Mesenchymal stem cell (in vitro differentiated cells and primary cell): ENCODE measurements around the gene ALDH5A1.

Experiments used
- DNase-seq: peaks from one replicate; pipeline ENCODE4 v3.0.0-alpha.2; 2013
- H2AFZ ChIP-seq: one replicate; pipeline ENCODE4 v1.6.1; 2013; ENCODE audit warnings: low read depth, mild to moderate bottlenecking, control low read depth, inconsistent platforms, low read length, moderate library complexity
- H2AK5ac ChIP-seq: 2 replicates; pipeline ENCODE4 v1.6.1; 2013; ENCODE audit warnings: low read length, moderate library complexity, mild to moderate bottlenecking, inconsistent platforms; ENCODE audit not compliant: severe bottlenecking
- H2BK120ac ChIP-seq: one replicate; pipeline ENCODE4 v1.6.1; 2013; ENCODE audit warnings: low read depth, mild to moderate bottlenecking, inconsistent platforms, low read length, moderate library complexity
- H2BK12ac ChIP-seq, 2 experiments: one replicate each; pipeline ENCODE4 v1.6.1; 2013; ENCODE audit warnings: inconsistent platforms in 2 of 2, low read length in 2 of 2, mild to moderate bottlenecking in 2 of 2, moderate library complexity in 2 of 2, control low read depth in 1 of 2
- H2BK15ac ChIP-seq: one replicate; pipeline ENCODE4 v1.6.1; 2013; ENCODE audit warnings: mild to moderate bottlenecking, low read depth, inconsistent platforms; ENCODE audit not compliant: poor library complexity, severe bottlenecking
- H2BK5ac ChIP-seq: 2 replicates; pipeline ENCODE4 v1.6.1; 2013; ENCODE audit warnings: low read depth, mild to moderate bottlenecking, low read length, control low read depth, inconsistent platforms; ENCODE audit not compliant: poor library complexity, severe bottlenecking
- H3K14ac ChIP-seq, 2 experiments: one replicate each; pipeline ENCODE4 v1.6.1; 2013; ENCODE audit warnings: inconsistent platforms in 2 of 2, low read length in 2 of 2, control low read depth in 1 of 2, mild to moderate bottlenecking in 1 of 2, moderate library complexity in 1 of 2
- H3K18ac ChIP-seq, 2 experiments: one replicate each; pipeline ENCODE4 v1.6.1; 2013; ENCODE audit warnings: inconsistent platforms in 2 of 2, low read length in 2 of 2, control low read depth in 1 of 2, low read depth in 1 of 2, mild to moderate bottlenecking in 1 of 2
- H3K23ac ChIP-seq, 2 experiments: one replicate each; pipeline ENCODE4 v1.6.1; 2013; ENCODE audit warnings: inconsistent platforms in 2 of 2, low read length in 2 of 2, mild to moderate bottlenecking in 2 of 2, moderate library complexity in 2 of 2, control low read depth in 1 of 2
- H3K27ac ChIP-seq: 2 replicates; pipeline ENCODE4 v1.5.1; 2013; ENCODE audit warnings: mild to moderate bottlenecking, moderate library complexity, low read length, control low read depth, inconsistent platforms; ENCODE audit not compliant: poor library complexity, severe bottlenecking
- H3K27me3 ChIP-seq, 2 experiments: 2 replicates each; pipeline versions ENCODE4 v1.6.1 to v1.7.0; 2013; ENCODE audit warnings: low read length in 2 of 2, mild to moderate bottlenecking in 2 of 2, moderate library complexity in 2 of 2, control low read depth in 1 of 2, inconsistent platforms in 1 of 2; ENCODE audit not compliant: control insufficient read depth in 1 of 2, insufficient read depth in 1 of 2
- H3K36me3 ChIP-seq, 2 experiments: 2 replicates each; pipeline versions ENCODE4 v1.6.1 to v1.7.0; 2013; ENCODE audit warnings: low read length in 2 of 2, control low read depth in 1 of 2, inconsistent platforms in 1 of 2, low read depth in 1 of 2, mild to moderate bottlenecking in 1 of 2; ENCODE audit not compliant: insufficient read depth in 2 of 2, control insufficient read depth in 1 of 2
- H3K4ac ChIP-seq, 2 experiments: one replicate each; pipeline ENCODE4 v1.6.1; 2013; ENCODE audit warnings: inconsistent platforms in 2 of 2, low read length in 2 of 2, mild to moderate bottlenecking in 2 of 2, moderate library complexity in 2 of 2, control low read depth in 1 of 2, low read depth in 1 of 2
- H3K4me1 ChIP-seq: 2 replicates; pipeline ENCODE4 v1.6.1; 2013; ENCODE audit warnings: low read depth, low read length, control low read depth; ENCODE audit not compliant: control insufficient read depth, insufficient read depth
- H3K4me2 ChIP-seq: 2 replicates; pipeline ENCODE4 v1.6.1; 2013; ENCODE audit warnings: low read length, mild to moderate bottlenecking, inconsistent platforms; ENCODE audit not compliant: poor library complexity, severe bottlenecking
- H3K4me3 ChIP-seq, 2 experiments: 2 replicates each; pipeline versions ENCODE4 v1.5.1 to v1.7.0; 2013; ENCODE audit warnings: low read length in 2 of 2, mild to moderate bottlenecking in 2 of 2, control low read depth in 1 of 2, low read depth in 1 of 2; ENCODE audit not compliant: insufficient read depth in 1 of 2
- H3K79me1 ChIP-seq: replicated peaks from 2 replicates; pipeline ENCODE4 v1.6.1; 2013; ENCODE audit warnings: mild to moderate bottlenecking, control low read depth, low read length, inconsistent platforms; ENCODE audit not compliant: poor library complexity, severe bottlenecking
- H3K9ac ChIP-seq: 2 replicates; pipeline ENCODE4 v1.7.0; 2013; ENCODE audit warnings: mild to moderate bottlenecking, low read length, moderate library complexity
- H3K9me3 ChIP-seq: 2 replicates; pipeline ENCODE4 v1.7.0; 2013; ENCODE audit warnings: mild to moderate bottlenecking, low read length; ENCODE audit not compliant: control insufficient read depth
- H4K8ac ChIP-seq: one replicate; pipeline ENCODE4 v1.6.1; 2013; ENCODE audit warnings: inconsistent platforms, mild to moderate bottlenecking, low read length, moderate library complexity
- H4K91ac ChIP-seq: one replicate; pipeline ENCODE4 v1.6.1; 2013; ENCODE audit warnings: mild to moderate bottlenecking, low read length, inconsistent platforms
- whole genome bisulfite sequencing: methylation state at CpG from one replicate; pipeline ENCODE4 v1.1.7; 2013; ENCODE audit warnings: mixed read lengths; 5-methylcytosine and 5-hydroxymethylcytosine counted together

ALDH5A1 gene

DNA sequence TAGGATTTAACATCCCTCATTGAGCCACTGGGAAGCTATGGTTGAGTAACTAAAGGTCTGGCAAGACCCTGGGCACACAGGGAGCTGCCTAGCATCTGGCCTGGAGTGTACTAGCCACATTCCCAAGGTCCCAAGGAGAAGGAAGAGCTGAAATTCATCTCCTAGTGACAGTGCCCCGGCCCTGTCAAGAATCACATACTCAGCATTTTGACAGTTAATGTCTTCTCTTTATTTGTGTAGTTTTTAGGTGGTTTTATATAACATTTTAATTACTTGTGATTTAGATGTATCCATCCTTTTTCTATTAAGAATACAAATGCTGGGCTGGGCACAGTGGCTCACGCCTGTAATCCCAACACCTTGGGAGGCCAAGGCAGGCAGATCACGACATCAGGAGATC is 40.4 kb downstream of the ALDH5A1 start:
- no peaks in the 10 kb centered on the region for H3K79me1 ChIP-seq
- H2BK5ac ChIP-seq: no peak overlapping the region
- DNase-seq: no peak
- H4K91ac ChIP-seq: no peak overlapping the region
- no peaks in the 10 kb centered on the region for H3K4me1 ChIP-seq
- no peaks in the 10 kb centered on the region for H3K9me3 ChIP-seq
- no peak overlapping the region for H3K4me2 ChIP-seq
- H2BK120ac ChIP-seq: no peak overlapping the region
- 91% methylated on average over 2 of the region's 3 CpGs for WGBS
- no peak overlapping the region for H2BK12ac ChIP-seq
- H3K4me3 ChIP-seq: no peak overlapping the region
- H3K14ac ChIP-seq: no peak overlapping the region
- peaks cover 0 to 12% of the 10 kb centered on the region in 2 experiments for H3K36me3 ChIP-seq
- no peak overlapping the region for H3K23ac ChIP-seq
- H3K18ac ChIP-seq: no peak overlapping the region
- H2AFZ ChIP-seq: no peak overlapping the region
- H3K27me3 ChIP-seq: peaks cover 0 to 3% of the 10 kb centered on the region in 2 experiments
- no peak overlapping the region for H3K4ac ChIP-seq
- no peak overlapping the region for H2BK15ac ChIP-seq
- no peak overlapping the region for H3K27ac ChIP-seq
- H4K8ac ChIP-seq: no peak overlapping the region
- H2AK5ac ChIP-seq: no peak overlapping the region
- no peak overlapping the region for H3K9ac ChIP-seq

DNA sequence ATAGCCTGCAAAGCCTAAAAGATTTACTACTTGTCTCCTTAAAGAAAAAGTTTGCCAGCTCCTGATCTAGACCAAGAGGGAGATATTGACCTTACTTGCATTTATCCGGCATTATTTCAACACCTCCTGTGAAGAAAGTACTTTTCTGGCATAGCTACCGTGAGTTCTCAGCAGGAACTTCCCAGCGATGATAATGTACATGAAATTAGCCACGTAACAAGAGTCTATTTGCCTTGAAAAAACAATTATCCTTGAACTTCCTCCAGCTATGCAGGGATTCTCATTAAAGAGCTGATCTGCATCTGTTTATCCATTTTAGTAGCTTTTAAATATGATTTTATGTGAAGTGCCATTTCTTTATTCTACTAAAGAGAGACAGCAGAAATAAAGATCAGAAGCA is 41.7 kb downstream of the ALDH5A1 start:
- Histone ChIP-seq H3K14ac (no peak overlapping the region), H3K36me3 (peaks cover 0 to 12% of the 10 kb centered on the region in 2 experiments), H3K4ac (no peak overlapping the region), H3K9me3 (no peaks in the 10 kb centered on the region), H2BK5ac (no peak overlapping the region), H4K91ac (no peak overlapping the region), H3K9ac (no peak overlapping the region), H3K4me2 (no peak overlapping the region), H2AFZ (no peak overlapping the region), H3K23ac (no peak overlapping the region), H3K79me1 (no peaks in the 10 kb centered on the region), H3K4me3 (no peak overlapping the region), H2BK12ac (no peak overlapping the region), H3K4me1 (no peaks in the 10 kb centered on the region), H3K27ac (no peak overlapping the region), H4K8ac (no peak overlapping the region), H2BK15ac (no peak overlapping the region), H2BK120ac (no peak overlapping the region), H2AK5ac (no peak overlapping the region), H3K18ac (no peak overlapping the region), H3K27me3 (no peaks in the 10 kb centered on the region)
- 90% methylated on average over 4 of the region's 4 CpGs for WGBS
- DNase-seq: no peak

DNA sequence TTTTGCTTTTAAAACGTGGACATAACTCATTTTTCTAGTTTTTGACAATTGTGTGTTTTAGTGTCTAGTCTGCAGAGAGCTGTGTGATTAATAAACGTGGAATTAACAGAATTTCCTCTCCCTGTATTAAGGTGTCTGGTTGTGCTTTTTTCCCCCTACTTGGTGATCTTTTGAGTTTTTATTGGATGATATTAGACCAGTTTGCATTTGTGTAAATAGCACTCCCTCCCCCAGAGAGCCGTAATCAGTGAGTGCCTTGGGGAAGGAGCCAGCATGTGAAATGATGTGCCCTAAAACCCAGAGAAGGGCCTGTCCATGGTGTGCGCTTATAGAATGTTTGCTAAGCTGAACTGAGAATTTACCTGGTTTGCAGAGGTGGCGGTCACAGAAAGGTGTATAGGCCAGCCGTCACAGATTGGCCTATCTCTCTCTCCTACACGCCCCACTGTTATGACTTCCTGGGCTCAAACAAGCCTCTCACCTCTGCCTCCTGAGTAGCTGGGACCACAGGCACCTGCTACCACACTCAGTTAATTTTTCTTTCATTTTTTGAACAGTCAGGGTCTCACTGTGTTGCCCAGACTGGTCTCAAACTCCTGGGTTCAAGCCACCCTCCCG is 42.4 kb downstream of the ALDH5A1 start:
- H3K27me3 ChIP-seq: no peaks in the 10 kb centered on the region
- H3K9ac ChIP-seq: no peak overlapping the region
- no peaks in the 10 kb centered on the region for H3K9me3 ChIP-seq
- H3K23ac ChIP-seq: no peak overlapping the region
- no peak for DNase-seq
- 89% methylated on average over 8 of the region's 8 CpGs for WGBS
- H2BK5ac ChIP-seq: no peak overlapping the region
- H3K4me3 ChIP-seq: no peak overlapping the region
- H4K91ac ChIP-seq: no peak overlapping the region
- H3K79me1 ChIP-seq: no peaks in the 10 kb centered on the region
- no peak overlapping the region for H3K4ac ChIP-seq
- H2BK120ac ChIP-seq: no peak overlapping the region
- no peak overlapping the region for H2BK12ac ChIP-seq
- no peak overlapping the region for H3K4me2 ChIP-seq
- no peak overlapping the region for H2AFZ ChIP-seq
- H3K14ac ChIP-seq: no peak overlapping the region
- H4K8ac ChIP-seq: no peak overlapping the region
- no peak overlapping the region for H3K18ac ChIP-seq
- no peak overlapping the region for H3K27ac ChIP-seq
- no peak overlapping the region for H2AK5ac ChIP-seq
- no peaks in the 10 kb centered on the region for H3K4me1 ChIP-seq
- peaks cover 0 to 12% of the 10 kb centered on the region in 2 experiments for H3K36me3 ChIP-seq
- no peak overlapping the region for H2BK15ac ChIP-seq

DNA sequence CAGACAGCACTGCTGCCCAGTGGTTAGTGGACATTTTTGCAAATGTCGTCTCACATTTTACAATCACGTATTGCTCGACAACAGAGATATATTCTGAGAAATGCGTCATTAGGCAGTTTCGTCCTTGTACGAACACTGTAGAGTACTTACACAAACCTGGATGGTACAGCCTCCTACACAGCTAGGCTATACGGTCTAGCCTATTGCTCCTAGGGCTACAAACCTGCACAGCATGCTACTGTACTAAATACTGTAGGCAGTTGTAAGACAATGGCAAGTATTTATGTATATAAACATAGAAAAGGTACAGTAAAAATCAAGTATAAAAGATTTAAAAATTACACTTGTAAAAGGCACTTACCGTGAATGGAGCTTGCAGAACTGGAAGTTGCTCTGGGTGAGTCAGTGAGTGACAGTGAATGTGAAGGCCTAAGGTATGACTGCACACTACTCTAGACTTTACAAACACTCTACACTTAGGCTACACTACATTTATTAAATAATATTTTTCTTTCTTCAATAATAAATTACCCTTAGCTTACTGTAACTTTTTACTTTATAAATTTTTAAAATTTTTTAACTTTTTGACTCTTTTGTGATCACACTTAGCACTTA is 43.1 kb downstream of the ALDH5A1 start:
- no peak overlapping the region for H3K27ac ChIP-seq
- H3K27me3 ChIP-seq: no peaks in the 10 kb centered on the region
- H3K18ac ChIP-seq: no peak overlapping the region
- H3K4ac ChIP-seq: no peak overlapping the region
- no peak overlapping the region for H3K14ac ChIP-seq
- H3K9me3 ChIP-seq: no peaks in the 10 kb centered on the region
- no peak overlapping the region for H2BK5ac ChIP-seq
- H3K23ac ChIP-seq: no peak overlapping the region
- no peak overlapping the region for H3K4me3 ChIP-seq
- no peaks in the 10 kb centered on the region for H3K4me1 ChIP-seq
- peaks cover 0 to 12% of the 10 kb centered on the region in 2 experiments for H3K36me3 ChIP-seq
- H4K8ac ChIP-seq: no peak overlapping the region
- no peak overlapping the region for H3K4me2 ChIP-seq
- no peak overlapping the region for H2BK15ac ChIP-seq
- H2BK120ac ChIP-seq: no peak overlapping the region
- no peaks in the 10 kb centered on the region for H3K79me1 ChIP-seq
- no peak overlapping the region for H2BK12ac ChIP-seq
- no peak overlapping the region for H3K9ac ChIP-seq
- H4K91ac ChIP-seq: no peak overlapping the region
- H2AFZ ChIP-seq: no peak overlapping the region
- no peak for DNase-seq
- H2AK5ac ChIP-seq: no peak overlapping the region
- WGBS: 95% methylated on average over 6 of the region's 8 CpGs
